Umbilical cord (tissue), 1 donor: ENCODE measurements around the gene DIP2A. TPM values are rescaled to one million over a fixed set of nuclear protein-coding genes. Genes with fewer than 3 reads are reported as not detected.

ENCODE experiments used
- total RNA-seq: library from RNA; depleted of rRNA; stranded (reverse); fragments of >200 nt; gene quantifications from one replicate; pipeline ENCODE4 v1.2.3, GENCODE V29; 2014; ENCODE audit warnings: low replicate concordance; ENCODE audit not compliant: insufficient read depth

The DIP2A gene
- total RNA-seq, 1 donor from 2014 or later, result 29.1 TPM

Other genes starting within 250 kb of the DIP2A start
- 53.2 TPM for gene LSS, start 230.1 kb upstream of the DIP2A start, total RNA-seq
- gene MCM3AP, start 173.3 kb upstream of the DIP2A start, total RNA-seq, result 35.2 TPM
- gene YBEY, start 172.5 kb upstream of the DIP2A start, total RNA-seq, result 16.6 TPM
- gene C21orf58, start 135.0 kb upstream of the DIP2A start, total RNA-seq, result 12.3 TPM
- gene PCNT, start 134.7 kb upstream of the DIP2A start, total RNA-seq, result 15.9 TPM
- gene S100B, start 146.2 kb downstream of the DIP2A start, total RNA-seq, result not detected
- 152 TPM for gene PRMT2, start 176.8 kb downstream of the DIP2A start, total RNA-seq